Esophagus squamous epithelium (tissue), 5 donors: ENCODE data around the gene IDUA. TPM values are rescaled to one million over a fixed set of nuclear protein-coding genes. Genes with fewer than 3 reads are reported as not detected.

Source experiments
- DNase-seq: peaks from one replicate; lab custom pipeline; 2025; lab: John Stamatoyannopoulos, UW
- H3K27ac ChIP-seq, 4 donors: fragments of 200-600 bp; sonication (generic); one replicate each; pipeline ENCODE4 v1.5.1; 2016 to 2019; ENCODE audit warnings: mild to moderate bottlenecking in 1 of 4
- H3K27me3 ChIP-seq, 4 donors: fragments of 200-600 bp; sonication (generic); 1 replicate in 3 of 4; 2 replicates in 1 of 4; pipeline versions ENCODE4 v1.5.1 to v1.6.0; 2017 to 2021; ENCODE audit warnings: antibody characterized with exemption in 1 of 4
- H3K36me3 ChIP-seq, 3 donors: fragments of 200-600 bp; sonication (generic); one replicate each; pipeline ENCODE4 v1.5.1; 2016 to 2019
- H3K4me1 ChIP-seq, 3 donors: fragments of 200-600 bp; sonication (generic); one replicate each; pipeline ENCODE4 v1.5.1; 2017 to 2019
- H3K4me3 ChIP-seq, 4 donors: fragments of 200-600 bp; sonication (generic); 1 replicate in 3 of 4; 2 replicates in 1 of 4; pipeline ENCODE4 v1.5.1; 2016 to 2019; ENCODE audit warnings: mild to moderate bottlenecking in 2 of 4, moderate library complexity in 1 of 4
- H3K9me3 ChIP-seq, 3 donors: fragments of 200-600 bp; sonication (generic); one replicate each; pipeline ENCODE4 v1.5.1; 2016 to 2019
- POLR2A ChIP-seq, 4 donors: fragments of 450-650 bp; IDR thresholded peaks; one replicate each; pipeline ENCODE4 v1.6.1; 2017; ENCODE audit warnings: antibody characterized with exemption in 4 of 4, mild to moderate bottlenecking in 4 of 4, moderate library complexity in 3 of 4
- WGBS, 2 donors: methylation state at CpG; one replicate each; pipeline ENCODE4 v1.1.5; 2018; 5-methylcytosine and 5-hydroxymethylcytosine counted together
- intact Hi-C: fragments of 100-400 bp; cut with DNase I; formaldehyde crosslinking; loops from one replicate; pipeline ENCODE4 v1.15.0; 2022
- total RNA-seq, 4 donors: library from RNA; depleted of rRNA; stranded (reverse); fragments of >200 nt; gene quantifications; one replicate each; pipeline ENCODE4 v1.1.0, GENCODE V29; 2016
- TF ChIP-seq, protein P1 (sequence below), 6 experiments: fragments of 450-650 bp in 4 of 6; fragments of 200-600 bp in 2 of 6; sonication (generic) in 2 of 6; IDR thresholded peaks; one replicate each; pipeline ENCODE4 v1.5.1; 2016 to 2019; ENCODE audit warnings: antibody characterized with exemption in 6 of 6, mild to moderate bottlenecking in 4 of 6, moderate library complexity in 4 of 6
- donor health status: DM: yes; HTN: yes; CAD: no.

The IDUA gene
- total RNA-seq, 4 donors from 2014 or later: 4.3 to 20.5 (median 14.1) TPM

- DNase-seq: no peak
- Histone ChIP-seq H3K4me3 (no peak overlapping the region), H3K4me1 (peaks cover 20 to 31% (median 23%) of the 10 kb centered on the region in 3 donors), H3K9me3 (no peaks in the 10 kb centered on the region), H3K27me3 (no peaks in the 10 kb centered on the region), H3K36me3 (peaks cover 6 to 91% (median 7%) of the 10 kb centered on the region in 3 donors), H3K27ac (peak overlapping the region; percentile 39 to 74 (median 44))
- 41 to 55% methylated on average over 4 to 14 of the region's 52 CpGs for WGBS, 2 donors
- intact Hi-C loops: no loop called here
- TF ChIP-seq, protein P1, sequence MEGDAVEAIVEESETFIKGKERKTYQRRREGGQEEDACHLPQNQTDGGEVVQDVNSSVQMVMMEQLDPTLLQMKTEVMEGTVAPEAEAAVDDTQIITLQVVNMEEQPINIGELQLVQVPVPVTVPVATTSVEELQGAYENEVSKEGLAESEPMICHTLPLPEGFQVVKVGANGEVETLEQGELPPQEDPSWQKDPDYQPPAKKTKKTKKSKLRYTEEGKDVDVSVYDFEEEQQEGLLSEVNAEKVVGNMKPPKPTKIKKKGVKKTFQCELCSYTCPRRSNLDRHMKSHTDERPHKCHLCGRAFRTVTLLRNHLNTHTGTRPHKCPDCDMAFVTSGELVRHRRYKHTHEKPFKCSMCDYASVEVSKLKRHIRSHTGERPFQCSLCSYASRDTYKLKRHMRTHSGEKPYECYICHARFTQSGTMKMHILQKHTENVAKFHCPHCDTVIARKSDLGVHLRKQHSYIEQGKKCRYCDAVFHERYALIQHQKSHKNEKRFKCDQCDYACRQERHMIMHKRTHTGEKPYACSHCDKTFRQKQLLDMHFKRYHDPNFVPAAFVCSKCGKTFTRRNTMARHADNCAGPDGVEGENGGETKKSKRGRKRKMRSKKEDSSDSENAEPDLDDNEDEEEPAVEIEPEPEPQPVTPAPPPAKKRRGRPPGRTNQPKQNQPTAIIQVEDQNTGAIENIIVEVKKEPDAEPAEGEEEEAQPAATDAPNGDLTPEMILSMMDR (IDR thresholded peaks at IDR 0.05): peak in 1 of 6 experiments; percentile 5
- TF ChIP-seq POLR2A (IDR thresholded peaks at IDR 0.05): no peak
Observed at GRCh38 chr4:961351-962230, 25.3 kb upstream of the IDUA start.

- Histone ChIP-seq H3K4me3 (no peak overlapping the region), H3K9me3 (no peaks in the 10 kb centered on the region), H3K27ac (peak overlapping the region; percentile 39 to 74 (median 44)), H3K27me3 (no peaks in the 10 kb centered on the region), H3K36me3 (peaks cover 6 to 93% (median 7%) of the 10 kb centered on the region in 3 donors), H3K4me1 (peaks cover 20 to 33% (median 23%) of the 10 kb centered on the region in 3 donors)
- 63 to 95% methylated on average over 8 to 10 of the region's 54 CpGs for WGBS, 2 donors
- intact Hi-C loops: no loop called here
- no peak for TF ChIP-seq POLR2A (IDR thresholded peaks at IDR 0.05)
- TF ChIP-seq, protein P1 (IDR thresholded peaks at IDR 0.05): no peak
- DNase-seq: no peak
Observed at GRCh38 chr4:962231-963208, 24.3 kb upstream of the IDUA start.

GRCh38 chr4:963276-964225 is 23.3 kb upstream of the IDUA start:
- H3K27ac ChIP-seq: peak overlapping the region in 1 of 4 donors; percentile 8
- peaks cover 0 to 85% (median 6%) of the 10 kb centered on the region in 3 donors for H3K36me3 ChIP-seq
- 65 to 100% methylated on average over 1 to 16 of the region's 39 CpGs for WGBS, 2 donors
- intact Hi-C loops: no loop called here
- no peaks in the 10 kb centered on the region for H3K27me3 ChIP-seq
- no peak overlapping the region for H3K4me3 ChIP-seq
- TF ChIP-seq, protein P1 (IDR thresholded peaks at IDR 0.05): no peak
- TF ChIP-seq POLR2A (IDR thresholded peaks at IDR 0.05): peak in 1 of 4 donors; percentile 10
- DNase-seq: no peak
- peaks cover 20 to 42% (median 31%) of the 10 kb centered on the region in 3 donors for H3K4me1 ChIP-seq
- no peaks in the 10 kb centered on the region for H3K9me3 ChIP-seq

GRCh38 chr4:964346-965025 is 22.4 kb upstream of the IDUA start:
- Histone ChIP-seq H3K27ac (no peak overlapping the region), H3K9me3 (no peaks in the 10 kb centered on the region), H3K4me1 (peaks cover 20 to 42% (median 31%) of the 10 kb centered on the region in 3 donors), H3K4me3 (no peak overlapping the region), H3K36me3 (peaks cover 0 to 76% (median 6%) of the 10 kb centered on the region in 3 donors), H3K27me3 (no peaks in the 10 kb centered on the region)
- intact Hi-C loops: no loop called here
- TF ChIP-seq, protein P1 (IDR thresholded peaks at IDR 0.05): no peak
- TF ChIP-seq POLR2A (IDR thresholded peaks at IDR 0.05): no peak
- DNase-seq: no peak
- WGBS, 2 donors: 91% methylated on average over 20 of the region's 23 CpGs; no CpG with 5 or more reads in 1 of the 2 donors
